ENCODE measurements around the gene CST8.

CST8 gene

GRCh38 chr20:23476015-23476754, 14.7 kb upstream of the CST8 start:
- no peak for DNase-seq

GRCh38 chr20:23477223-23477622, 13.7 kb upstream of the CST8 start:
- no peak for DNase-seq

DNA sequence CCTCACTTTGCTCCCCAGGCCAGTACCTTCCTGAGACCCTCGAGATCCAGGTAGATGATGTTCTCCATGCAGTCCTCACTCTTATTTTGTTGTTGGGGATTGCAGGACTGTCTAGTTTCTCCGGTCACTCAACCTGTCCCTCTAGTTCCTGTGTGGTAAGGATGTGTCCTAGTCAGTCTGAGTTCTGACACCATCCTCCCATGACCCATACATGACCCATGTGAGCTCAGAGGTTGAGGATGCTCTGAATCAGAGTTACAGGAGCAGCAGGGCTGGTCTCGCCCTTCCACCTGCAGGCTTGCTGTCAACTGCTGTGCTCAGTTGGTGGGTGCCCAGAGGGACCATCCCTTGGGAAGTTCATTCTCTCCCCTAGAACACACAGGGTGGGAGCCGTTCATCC, 11.9 kb upstream of the CST8 start:
- DNase-seq, result no peak

- DNase-seq, result no peak
Measured at GRCh38 chr20:23482138-23482537, 8.8 kb upstream of the CST8 start.

DNA sequence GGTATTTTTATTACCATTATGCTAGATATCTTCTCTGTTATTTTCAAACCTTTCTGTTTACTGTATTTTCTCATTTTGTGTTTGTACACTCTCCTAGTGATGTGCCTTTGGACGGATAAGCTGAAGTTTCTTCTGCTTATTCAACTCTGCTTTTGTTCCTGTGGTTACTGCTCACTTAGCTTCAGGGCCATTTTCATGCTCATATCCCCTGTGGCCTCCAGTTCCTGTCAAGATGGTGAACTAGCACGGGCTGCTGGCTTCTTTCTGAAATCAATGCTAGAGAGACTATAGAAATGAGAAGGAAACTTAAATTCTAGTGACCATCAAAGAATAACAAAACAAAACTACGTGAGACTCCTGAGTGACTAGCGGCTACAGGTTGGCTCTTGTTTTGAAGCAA, 6.8 kb upstream of the CST8 start:
- no peak for DNase-seq

GRCh38 chr20:23488470-23488869, 2.4 kb upstream of the CST8 start:
- no peak for DNase-seq

- DNase-seq, result no peak
Measured at GRCh38 chr20:23488996-23489395, 1.9 kb upstream of the CST8 start.

- no peak for DNase-seq
Measured at GRCh38 chr20:23492292-23492691, 1.4 kb downstream of the CST8 start.

DNA sequence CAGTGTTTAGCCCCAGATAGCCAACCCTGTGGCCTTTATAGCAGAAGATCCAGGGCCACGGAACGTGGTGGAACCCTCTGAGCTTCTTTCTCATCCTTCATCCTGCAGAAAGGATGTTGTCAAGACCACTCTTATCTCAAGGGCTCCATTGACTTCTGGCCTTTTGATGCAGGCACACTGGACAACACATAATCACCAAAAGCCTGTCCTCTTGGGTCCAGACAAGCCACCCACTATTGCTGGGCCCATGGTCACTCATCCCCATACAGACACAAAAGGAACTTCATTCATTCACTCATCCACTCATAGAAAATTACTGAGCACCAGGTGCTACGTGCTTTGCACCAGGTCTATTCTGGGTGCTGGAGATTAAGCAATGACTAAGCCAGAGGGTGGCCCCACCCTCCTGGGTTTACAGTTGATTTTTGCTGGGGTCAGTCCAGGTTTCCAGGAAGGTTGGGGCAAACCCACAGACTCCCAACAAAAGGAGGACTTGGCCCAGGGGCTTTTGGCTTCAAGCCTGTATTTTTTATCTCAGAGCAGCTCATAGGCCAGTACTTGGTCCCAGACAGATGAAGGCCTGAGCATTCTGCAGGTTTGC, 2.4 kb downstream of the CST8 start:
- DNase-seq, result no peak

DNA sequence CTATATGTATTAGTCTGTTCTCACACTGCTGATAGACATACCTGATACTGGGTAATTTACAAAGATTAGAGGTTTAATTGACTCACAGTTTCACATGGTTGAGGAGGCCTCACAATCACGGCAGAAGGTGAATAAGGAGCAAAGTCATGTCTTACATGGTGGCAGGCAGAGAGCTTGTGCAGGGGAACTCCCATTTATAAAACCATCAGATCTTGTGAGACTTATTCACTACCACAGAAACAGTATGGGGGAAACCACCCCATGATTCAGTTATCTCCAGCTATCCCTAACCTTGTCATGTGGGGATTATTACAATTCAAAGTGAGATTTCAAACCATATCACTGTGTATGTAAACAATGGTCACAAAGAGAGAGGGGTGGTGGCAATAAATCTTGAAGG, 6.6 kb downstream of the CST8 start:
- no peak for DNase-seq

- no peak for DNase-seq
Measured at GRCh38 chr20:23501926-23502325, 11.0 kb downstream of the CST8 start.

- no peak for DNase-seq
Measured at GRCh38 chr20:23503649-23504048, 12.7 kb downstream of the CST8 start.

DNA sequence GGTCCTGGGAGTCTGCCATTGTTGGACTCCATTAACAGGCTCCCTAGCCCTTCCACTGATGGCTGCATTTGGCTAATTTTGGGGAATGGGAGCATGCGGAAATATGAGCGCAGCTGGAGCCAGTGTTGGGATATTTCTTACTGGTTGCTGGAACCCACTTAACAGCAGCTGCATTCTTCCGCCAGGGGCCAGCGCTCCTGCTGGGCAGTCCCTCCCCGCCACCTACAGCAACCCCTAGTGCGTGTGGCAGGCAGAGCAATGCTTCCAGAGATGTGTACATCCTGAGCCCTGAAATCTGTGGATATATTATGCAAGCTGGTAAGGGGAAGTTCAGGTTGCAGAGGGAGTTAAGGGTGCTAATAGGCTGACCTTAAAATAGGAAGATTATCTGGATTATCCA, 16.4 kb downstream of the CST8 start:
- DNase-seq, result no peak

DNA sequence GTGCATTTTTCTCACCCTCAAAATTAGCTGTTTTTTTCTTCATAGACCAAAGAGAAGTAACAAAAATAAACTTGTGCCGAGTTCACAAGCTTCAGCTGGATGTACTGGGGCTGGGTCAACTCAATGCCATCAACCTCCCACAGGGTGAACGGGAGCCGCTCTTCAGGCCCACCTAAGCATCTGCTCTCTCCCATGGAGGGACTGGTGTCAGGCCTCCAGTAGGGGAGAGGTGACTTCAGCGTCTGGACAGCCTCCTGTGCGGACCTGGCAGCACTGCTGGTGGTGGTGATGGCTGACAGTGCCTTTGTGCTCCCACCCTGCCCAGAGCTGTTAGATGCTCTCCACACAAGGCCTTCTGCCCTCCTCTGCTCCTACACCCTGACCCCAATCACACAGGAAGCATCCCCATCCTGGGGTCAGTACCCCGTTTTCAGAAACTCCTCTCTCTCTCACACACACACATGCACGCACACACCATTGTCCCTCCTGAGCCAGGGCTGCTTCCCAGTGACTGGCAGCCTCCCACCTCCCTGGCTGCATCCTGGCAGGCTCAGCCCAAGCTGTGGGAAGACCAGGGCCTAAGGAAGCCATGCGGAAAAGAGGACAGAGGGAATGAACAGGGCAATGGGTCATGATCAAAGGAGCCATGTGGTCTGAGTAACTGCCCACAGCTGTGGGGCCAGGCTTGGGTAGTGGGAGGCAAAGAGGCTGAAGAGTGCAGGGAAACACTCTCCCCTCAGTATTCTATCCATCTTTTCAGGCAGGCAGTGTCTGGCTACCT, 17.7 kb downstream of the CST8 start:
- no peak for DNase-seq

DNA sequence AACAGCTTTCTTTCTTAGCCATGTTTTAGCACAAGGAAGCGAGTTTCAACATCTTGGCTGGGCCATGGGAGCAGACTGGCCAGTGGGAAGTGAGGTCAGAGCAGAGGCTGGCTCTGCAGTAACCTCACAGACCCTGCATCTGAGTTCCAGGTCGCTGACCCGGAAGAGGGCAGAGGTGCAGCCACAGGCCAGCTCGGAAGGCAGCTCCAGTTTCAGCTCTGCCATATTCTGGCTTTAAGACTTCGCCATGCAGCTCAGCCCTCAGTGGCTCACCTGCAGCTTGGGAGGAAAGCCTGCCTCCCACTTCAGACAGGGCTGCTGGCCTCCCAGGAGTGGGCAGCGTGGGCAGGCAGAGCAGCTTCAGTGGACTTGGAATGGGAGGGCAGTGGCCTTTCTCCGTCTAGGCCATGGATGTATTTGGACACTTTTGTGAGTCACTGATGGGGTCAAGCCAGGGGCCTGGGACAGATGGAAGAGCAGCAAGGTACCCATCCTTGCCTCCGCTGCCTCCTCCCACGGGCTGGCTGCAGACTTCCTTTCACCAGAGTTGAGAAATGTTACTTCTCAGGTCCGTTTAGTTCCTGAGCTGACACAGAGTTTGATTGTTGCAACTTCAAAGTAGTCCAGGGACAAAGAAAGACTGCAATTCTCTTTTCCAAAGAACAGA, 18.5 kb downstream of the CST8 start:
- no peak for DNase-seq

GRCh38 chr20:23510000-23510590, 19.2 kb downstream of the CST8 start:
- no peak for DNase-seq

DNA sequence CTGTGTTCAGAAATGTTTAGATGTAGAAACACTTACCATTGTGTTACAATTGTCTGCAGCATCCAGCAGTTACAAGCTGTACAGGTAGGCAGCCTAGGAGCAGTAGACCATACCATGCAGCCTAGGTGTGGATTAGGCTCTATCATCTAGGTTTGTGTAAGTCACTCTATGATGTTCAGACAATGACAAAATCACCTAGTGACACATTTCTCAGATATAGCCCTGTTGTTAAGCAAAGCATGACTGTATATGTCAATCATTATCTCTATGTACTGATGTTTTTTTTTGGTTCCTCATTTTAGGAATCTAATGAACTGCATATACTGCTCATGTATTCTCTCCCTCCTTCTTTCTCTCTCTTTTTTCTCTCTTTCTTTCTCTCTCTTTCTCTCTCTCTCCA, 22.2 kb downstream of the CST8 start:
- DNase-seq, result no peak

DNA sequence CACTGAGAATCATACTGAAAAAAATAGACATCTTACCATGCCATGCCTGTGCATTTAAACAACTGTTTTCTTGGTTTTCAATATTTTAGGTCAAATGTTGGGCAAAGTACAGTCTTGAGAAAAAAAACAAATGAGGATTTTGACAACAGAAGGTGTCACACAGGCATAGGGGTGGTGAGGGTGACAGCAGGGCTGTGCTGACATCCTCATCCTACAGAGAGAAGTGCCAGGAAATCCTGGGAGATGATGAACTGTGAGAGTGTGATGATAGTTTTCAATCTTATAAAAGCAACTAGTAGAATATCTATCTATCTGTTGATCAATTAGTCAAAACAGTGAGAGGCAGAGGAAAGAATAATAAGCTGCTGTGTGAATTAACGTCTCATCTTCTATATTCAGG, 23.9 kb downstream of the CST8 start:
- DNase-seq, result no peak

DNA sequence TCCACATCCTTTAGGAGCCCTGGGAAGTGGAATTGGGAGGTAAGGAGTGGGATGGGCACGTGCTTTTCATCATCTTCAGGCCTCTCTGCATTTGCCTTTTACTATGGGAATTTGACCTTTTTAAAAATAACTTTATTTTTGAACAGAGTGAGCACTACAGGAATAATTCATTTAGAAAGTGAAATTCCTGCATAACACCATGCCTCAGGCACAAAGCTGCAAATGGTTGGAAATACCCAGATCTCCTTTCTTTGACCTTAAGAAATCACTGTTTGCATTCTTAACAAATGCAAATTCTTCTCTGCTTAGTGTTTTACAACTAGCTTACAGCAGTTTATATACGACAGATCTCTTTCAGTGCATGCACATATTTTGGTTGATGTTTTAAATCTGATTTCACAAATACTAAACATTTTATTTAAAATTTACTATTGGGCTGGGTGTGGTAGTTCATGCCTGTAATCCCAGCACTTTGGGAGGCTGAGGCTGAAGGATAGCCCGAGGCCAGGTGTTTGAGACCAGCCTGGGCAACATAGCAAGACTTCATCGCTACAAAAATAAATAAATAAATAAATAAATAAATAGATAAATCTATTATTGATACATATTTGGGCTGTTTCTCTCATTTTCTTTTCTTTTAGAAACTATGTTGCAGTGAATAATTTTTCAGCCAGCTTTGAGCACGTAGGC, 24.5 kb downstream of the CST8 start:
- no peak for DNase-seq

DNA sequence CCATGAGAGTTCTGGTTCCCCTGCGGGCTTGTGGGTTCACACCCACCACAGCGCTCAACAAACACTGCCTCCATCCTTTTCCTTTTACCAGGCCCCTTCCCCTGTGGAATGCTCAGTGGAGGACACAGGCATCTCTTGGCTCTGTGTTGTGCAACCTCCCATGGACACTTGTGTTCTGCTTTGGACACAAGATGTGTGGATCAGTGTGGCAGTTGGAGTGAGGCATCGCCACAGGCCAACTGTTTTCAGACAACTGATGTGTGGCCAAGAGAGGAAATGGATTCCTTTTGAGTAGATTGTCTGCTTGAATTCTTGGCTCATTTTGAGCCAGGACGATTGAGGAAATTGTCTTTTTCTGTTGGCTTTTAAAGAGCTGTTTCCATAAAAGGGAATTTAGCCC, 26.8 kb downstream of the CST8 start:
- no peak for DNase-seq

DNA sequence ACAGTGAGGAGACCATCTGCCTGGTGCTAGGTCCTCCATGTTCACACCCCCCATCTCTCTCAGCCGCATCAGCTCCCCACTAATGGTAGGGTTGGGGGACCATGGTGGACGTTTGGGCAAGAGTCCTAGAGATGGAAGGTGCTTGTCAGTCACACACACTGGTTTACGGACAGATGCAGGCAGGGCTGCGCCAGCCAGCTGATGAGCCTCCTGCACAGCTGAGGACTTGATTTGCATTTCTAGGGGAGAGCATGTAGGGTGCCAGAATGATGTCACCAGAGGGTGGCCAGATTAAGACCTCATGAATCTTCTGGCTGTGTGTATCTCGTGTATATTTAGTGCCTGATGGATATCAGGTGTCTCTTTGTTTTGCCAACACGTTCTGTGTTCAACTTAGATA, 28.6 kb downstream of the CST8 start:
- no peak for DNase-seq

DNA sequence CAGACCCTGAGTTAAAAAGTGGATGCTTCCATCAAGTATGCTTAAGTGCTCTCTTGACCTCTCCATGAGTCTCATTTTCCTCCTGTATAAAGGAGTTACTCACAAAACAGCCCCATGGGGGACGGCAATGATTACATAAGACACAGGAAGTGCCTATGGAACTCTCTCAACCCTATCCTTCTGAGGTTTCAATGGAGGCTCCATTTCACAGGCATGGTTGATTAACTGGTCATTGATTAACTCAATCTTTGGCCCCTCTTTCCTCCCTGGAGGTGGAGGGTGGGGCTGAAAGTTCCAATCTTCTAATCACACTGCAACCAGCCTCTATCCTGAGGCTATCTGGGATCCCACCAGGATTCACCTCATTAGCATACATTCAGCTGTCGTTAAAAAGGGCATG, 29.3 kb downstream of the CST8 start:
- no peak for DNase-seq

- DNase-seq, result no peak
Measured at GRCh38 chr20:23524146-23524545, 33.2 kb downstream of the CST8 start.
